GM23338 (cell line): ENCODE measurements around the gene ADGRD1. TPM values are rescaled to one million over a fixed set of nuclear protein-coding genes. Genes with fewer than 3 reads are reported as not detected.

ENCODE experiments used
- ATAC-seq: fragments of 200-7000 bp; cut with Tn5 transposase; 3 replicates; pipeline ENCODE4 v1.9.1; 2020
- DNase-seq: peaks from one replicate; pipeline ENCODE4 v3.0.0-alpha.2; 2015; ENCODE audit warnings: low spot score
- H2AFZ ChIP-seq: fragments of 200-600 bp; sonication (generic); 2 replicates; pipeline ENCODE4 v1.8.0; 2016; ENCODE audit warnings: antibody characterized with exemption, mild to moderate bottlenecking, moderate library complexity
- H3F3A ChIP-seq: fragments of 200-600 bp; sonication (generic); replicated peaks from 2 replicates; pipeline ENCODE4 v1.8.0; 2017; ENCODE audit warnings: antibody characterized with exemption, mixed run types, low read depth
- H3K27ac ChIP-seq: fragments of 200-600 bp; sonication (generic); 2 replicates; pipeline ENCODE4 v1.6.1; 2016; ENCODE audit warnings: low read depth
- H3K27me3 ChIP-seq: fragments of 200-600 bp; sonication (generic); 2 replicates; pipeline ENCODE4 v1.8.0; 2016; ENCODE audit warnings: mild to moderate bottlenecking, mixed run types, moderate library complexity; ENCODE audit not compliant: insufficient read depth
- H3K36me3 ChIP-seq: fragments of 200-600 bp; sonication (generic); 2 replicates; pipeline ENCODE4 v1.8.0; 2016; ENCODE audit warnings: mild to moderate bottlenecking; ENCODE audit not compliant: insufficient read depth
- H3K4me1 ChIP-seq: fragments of 200-600 bp; sonication (generic); 2 replicates; pipeline ENCODE4 v1.8.0; 2016; ENCODE audit warnings: mild to moderate bottlenecking, moderate library complexity; ENCODE audit not compliant: insufficient read depth
- H3K4me2 ChIP-seq: fragments of 200-600 bp; sonication (generic); 2 replicates; pipeline ENCODE4 v1.7.1; 2017; ENCODE audit warnings: mixed run types
- H3K4me3 ChIP-seq: fragments of 200-600 bp; sonication (generic); 2 replicates; pipeline ENCODE4 v1.6.1; 2016; ENCODE audit warnings: mixed run types
- H3K79me2 ChIP-seq: fragments of 200-600 bp; sonication (generic); replicated peaks from 2 replicates; pipeline ENCODE4 v1.8.0; 2017; ENCODE audit warnings: mild to moderate bottlenecking; ENCODE audit not compliant: insufficient read depth
- H3K9me2 ChIP-seq: fragments of 200-600 bp; sonication (generic); 2 replicates; pipeline ENCODE4 v1.8.0; 2017; ENCODE audit not compliant: insufficient read depth
- H4K20me1 ChIP-seq: fragments of 200-600 bp; sonication (generic); replicated peaks from 2 replicates; pipeline ENCODE4 v1.8.0; 2017; ENCODE audit warnings: mild to moderate bottlenecking; ENCODE audit not compliant: insufficient read depth
- H3K27ac Mint-ChIP-seq: 2 replicates; pipeline ENCODE4 v1.8.0; 2020; ENCODE audit warnings: inconsistent platforms, mild to moderate bottlenecking, moderate library complexity, mixed read lengths
- H3K27me3 Mint-ChIP-seq: 3 replicates; pipeline ENCODE4 v1.8.0; 2022; ENCODE audit warnings: low read depth, mild to moderate bottlenecking, moderate library complexity, mixed read lengths, inconsistent platforms; ENCODE audit not compliant: insufficient read depth, poor library complexity
- H3K36me3 Mint-ChIP-seq: 3 replicates; pipeline ENCODE4 v1.8.0; 2021; ENCODE audit warnings: low read depth, mild to moderate bottlenecking, inconsistent platforms, moderate library complexity, mixed read lengths
- H3K4me1 Mint-ChIP-seq: 3 replicates; pipeline ENCODE4 v1.8.0; 2020; ENCODE audit warnings: mild to moderate bottlenecking, inconsistent platforms, mixed read lengths
- H3K4me3 Mint-ChIP-seq: 3 replicates; pipeline ENCODE4 v1.8.0; 2021; ENCODE audit warnings: moderate library complexity, mild to moderate bottlenecking, inconsistent platforms, mixed read lengths
- H3K9me3 Mint-ChIP-seq: 3 replicates; pipeline ENCODE4 v1.8.0; 2020; ENCODE audit warnings: moderate library complexity, mild to moderate bottlenecking, inconsistent platforms, mixed read lengths
- EZH2phosphoT487 ChIP-seq: fragments of 200-600 bp; sonication (generic); IDR thresholded peaks from one replicate; pipeline ENCODE4 v1.8.1; 2018; ENCODE audit warnings: antibody characterized with exemption; ENCODE audit not compliant: unreplicated experiment
- NANOG ChIP-seq: IDR thresholded peaks from 2 replicates; pipeline ENCODE4 v1.6.1; 2016; ENCODE audit warnings: antibody characterized with exemption, borderline replicate concordance
- ZNF331 ChIP-seq: fragments of 250-450 bp; sonication (Bioruptor Pico); IDR thresholded peaks from 2 replicates; pipeline ENCODE4 v1.5.0; 2020; ENCODE audit warnings: low read depth, mild to moderate bottlenecking, moderate library complexity
- polyA plus RNA-seq: library from polyadenylated mRNA; unstranded; fragments of >200 nt; fragmentation: Nextera tagmentation; extraction: Ambion mirVana; gene quantifications from 2 replicates; pipeline ENCODE4 v1.2.1, GENCODE V29; 2016
- total RNA-seq: library from RNA; depleted of rRNA; stranded (reverse); fragments of >200 nt; shearing (Covaris generic); gene quantifications from 2 replicates; pipeline ENCODE4 v1.2.3, GENCODE V29; 2014
- TF ChIP-seq, protein P1 (sequence below): IDR thresholded peaks from 2 replicates; pipeline ENCODE4 v1.6.1; 2016; ENCODE audit warnings: antibody characterized with exemption
- TF ChIP-seq, protein P2 (sequence below): fragments of 250-450 bp; sonication (Bioruptor Pico); IDR thresholded peaks from 2 replicates; pipeline ENCODE4 v1.5.0; 2020; ENCODE audit warnings: mild to moderate bottlenecking, moderate library complexity

ADGRD1 gene
- total and polyA plus RNA-seq, 2 experiments from 2014 or later = 1.4 TPM; not detected in 1

DNA sequence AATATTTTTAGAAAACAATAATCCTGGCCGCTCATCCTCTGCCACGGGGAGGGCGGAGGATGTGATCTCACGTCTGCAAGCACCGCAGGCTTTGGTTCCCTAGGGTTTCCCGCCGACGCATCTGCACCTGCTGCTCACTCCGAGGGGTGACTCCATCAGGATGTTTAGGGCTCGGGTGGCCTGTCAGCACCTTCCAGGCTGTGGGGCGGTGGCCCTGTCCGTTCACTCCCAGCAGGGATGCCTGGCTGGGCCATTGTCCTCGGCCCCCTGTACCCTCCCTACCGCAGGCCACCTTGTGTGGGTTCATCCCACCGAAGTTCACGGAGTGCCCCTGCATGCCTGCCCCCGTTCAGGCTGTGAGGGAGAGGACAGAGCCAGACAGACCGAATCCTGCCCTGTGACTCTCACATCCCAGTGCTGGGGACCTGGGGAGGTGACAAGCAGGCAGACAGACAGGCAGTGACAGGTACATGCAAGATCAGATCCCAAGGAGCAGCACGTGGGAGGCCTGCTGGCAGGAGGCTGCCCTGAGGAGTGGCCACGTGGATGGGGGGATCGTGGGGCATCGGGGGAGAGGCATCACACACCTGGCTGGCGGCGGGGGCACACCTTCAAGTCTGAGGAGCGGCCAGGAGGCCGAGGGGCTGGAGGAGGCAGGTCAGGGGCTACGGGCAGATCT is 112.6 kb downstream of the ADGRD1 start:
- H3K27me3 ChIP-seq = no peaks in the 10 kb centered on the region
- no peaks in the 10 kb centered on the region; the same call in 2 of the 3 replicates for H3K36me3 Mint-ChIP-seq
- H2AFZ ChIP-seq = no peak overlapping the region
- DNase-seq (no peak), ATAC-seq (no peak)
- no peaks in the 10 kb centered on the region for H3K4me1 ChIP-seq
- H3K4me2 ChIP-seq = no peak overlapping the region
- H3F3A ChIP-seq = no peaks in the 10 kb centered on the region
- no peak overlapping the region for H3K4me3 Mint-ChIP-seq
- no peaks in the 10 kb centered on the region for H3K79me2 ChIP-seq
- no peak overlapping the region for H3K27ac Mint-ChIP-seq
- H3K4me3 ChIP-seq = no peak overlapping the region
- no peaks in the 10 kb centered on the region; the same call in 1 of the 3 replicates for H3K9me3 Mint-ChIP-seq
- no peaks in the 10 kb centered on the region for H4K20me1 ChIP-seq
- H3K27ac ChIP-seq = no peak overlapping the region
- H3K9me2 ChIP-seq = no peaks in the 10 kb centered on the region
- H3K27me3 Mint-ChIP-seq = peaks cover 7% of the 10 kb centered on the region
- H3K4me1 Mint-ChIP-seq = peaks cover 3% of the 10 kb centered on the region; the same call in 1 of the 3 replicates
- H3K36me3 ChIP-seq = no peaks in the 10 kb centered on the region
- TF ChIP-seq EZH2phosphoT487 = no peak
- TF ChIP-seq NANOG = no peak
- TF ChIP-seq, protein P1, sequence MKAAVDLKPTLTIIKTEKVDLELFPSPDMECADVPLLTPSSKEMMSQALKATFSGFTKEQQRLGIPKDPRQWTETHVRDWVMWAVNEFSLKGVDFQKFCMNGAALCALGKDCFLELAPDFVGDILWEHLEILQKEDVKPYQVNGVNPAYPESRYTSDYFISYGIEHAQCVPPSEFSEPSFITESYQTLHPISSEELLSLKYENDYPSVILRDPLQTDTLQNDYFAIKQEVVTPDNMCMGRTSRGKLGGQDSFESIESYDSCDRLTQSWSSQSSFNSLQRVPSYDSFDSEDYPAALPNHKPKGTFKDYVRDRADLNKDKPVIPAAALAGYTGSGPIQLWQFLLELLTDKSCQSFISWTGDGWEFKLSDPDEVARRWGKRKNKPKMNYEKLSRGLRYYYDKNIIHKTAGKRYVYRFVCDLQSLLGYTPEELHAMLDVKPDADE = no peak
- no peak for TF ChIP-seq ZNF331 (CRISPR knock-in tag)
- TF ChIP-seq, protein P2, sequence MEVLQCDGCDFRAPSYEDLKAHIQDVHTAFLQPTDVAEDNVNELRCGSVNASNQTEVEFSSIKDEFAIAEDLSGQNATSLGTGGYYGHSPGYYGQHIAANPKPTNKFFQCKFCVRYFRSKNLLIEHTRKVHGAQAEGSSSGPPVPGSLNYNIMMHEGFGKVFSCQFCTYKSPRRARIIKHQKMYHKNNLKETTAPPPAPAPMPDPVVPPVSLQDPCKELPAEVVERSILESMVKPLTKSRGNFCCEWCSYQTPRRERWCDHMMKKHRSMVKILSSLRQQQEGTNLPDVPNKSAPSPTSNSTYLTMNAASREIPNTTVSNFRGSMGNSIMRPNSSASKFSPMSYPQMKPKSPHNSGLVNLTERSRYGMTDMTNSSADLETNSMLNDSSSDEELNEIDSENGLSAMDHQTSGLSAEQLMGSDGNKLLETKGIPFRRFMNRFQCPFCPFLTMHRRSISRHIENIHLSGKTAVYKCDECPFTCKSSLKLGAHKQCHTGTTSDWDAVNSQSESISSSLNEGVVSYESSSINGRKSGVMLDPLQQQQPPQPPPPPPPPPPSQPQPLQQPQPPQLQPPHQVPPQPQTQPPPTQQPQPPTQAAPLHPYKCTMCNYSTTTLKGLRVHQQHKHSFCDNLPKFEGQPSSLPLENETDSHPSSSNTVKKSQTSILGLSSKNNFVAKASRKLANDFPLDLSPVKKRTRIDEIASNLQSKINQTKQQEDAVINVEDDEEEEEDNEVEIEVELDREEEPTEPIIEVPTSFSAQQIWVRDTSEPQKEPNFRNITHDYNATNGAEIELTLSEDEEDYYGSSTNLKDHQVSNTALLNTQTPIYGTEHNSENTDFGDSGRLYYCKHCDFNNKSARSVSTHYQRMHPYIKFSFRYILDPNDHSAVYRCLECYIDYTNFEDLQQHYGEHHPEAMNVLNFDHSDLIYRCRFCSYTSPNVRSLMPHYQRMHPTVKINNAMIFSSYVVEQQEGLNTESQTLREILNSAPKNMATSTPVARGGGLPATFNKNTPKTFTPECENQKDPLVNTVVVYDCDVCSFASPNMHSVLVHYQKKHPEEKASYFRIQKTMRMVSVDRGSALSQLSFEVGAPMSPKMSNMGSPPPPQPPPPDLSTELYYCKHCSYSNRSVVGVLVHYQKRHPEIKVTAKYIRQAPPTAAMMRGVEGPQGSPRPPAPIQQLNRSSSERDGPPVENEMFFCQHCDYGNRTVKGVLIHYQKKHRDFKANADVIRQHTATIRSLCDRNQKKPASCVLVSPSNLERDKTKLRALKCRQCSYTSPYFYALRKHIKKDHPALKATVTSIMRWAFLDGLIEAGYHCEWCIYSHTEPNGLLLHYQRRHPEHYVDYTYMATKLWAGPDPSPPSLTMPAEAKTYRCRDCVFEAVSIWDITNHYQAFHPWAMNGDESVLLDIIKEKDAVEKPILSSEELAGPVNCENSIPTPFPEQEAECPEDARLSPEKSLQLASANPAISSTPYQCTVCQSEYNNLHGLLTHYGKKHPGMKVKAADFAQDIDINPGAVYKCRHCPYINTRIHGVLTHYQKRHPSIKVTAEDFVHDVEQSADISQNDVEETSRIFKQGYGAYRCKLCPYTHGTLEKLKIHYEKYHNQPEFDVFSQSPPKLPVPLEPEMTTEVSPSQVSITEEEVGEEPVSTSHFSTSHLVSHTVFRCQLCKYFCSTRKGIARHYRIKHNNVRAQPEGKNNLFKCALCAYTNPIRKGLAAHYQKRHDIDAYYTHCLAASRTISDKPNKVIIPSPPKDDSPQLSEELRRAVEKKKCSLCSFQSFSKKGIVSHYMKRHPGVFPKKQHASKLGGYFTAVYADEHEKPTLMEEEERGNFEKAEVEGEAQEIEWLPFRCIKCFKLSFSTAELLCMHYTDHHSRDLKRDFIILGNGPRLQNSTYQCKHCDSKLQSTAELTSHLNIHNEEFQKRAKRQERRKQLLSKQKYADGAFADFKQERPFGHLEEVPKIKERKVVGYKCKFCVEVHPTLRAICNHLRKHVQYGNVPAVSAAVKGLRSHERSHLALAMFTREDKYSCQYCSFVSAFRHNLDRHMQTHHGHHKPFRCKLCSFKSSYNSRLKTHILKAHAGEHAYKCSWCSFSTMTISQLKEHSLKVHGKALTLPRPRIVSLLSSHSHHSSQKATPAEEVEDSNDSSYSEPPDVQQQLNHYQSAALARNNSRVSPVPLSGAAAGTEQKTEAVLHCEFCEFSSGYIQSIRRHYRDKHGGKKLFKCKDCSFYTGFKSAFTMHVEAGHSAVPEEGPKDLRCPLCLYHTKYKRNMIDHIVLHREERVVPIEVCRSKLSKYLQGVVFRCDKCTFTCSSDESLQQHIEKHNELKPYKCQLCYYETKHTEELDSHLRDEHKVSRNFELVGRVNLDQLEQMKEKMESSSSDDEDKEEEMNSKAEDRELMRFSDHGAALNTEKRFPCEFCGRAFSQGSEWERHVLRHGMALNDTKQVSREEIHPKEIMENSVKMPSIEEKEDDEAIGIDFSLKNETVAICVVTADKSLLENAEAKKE (CRISPR knock-in tag) = no peak
